Glomerular visceral epithelial cell (primary cell): Measurements from ENCODE around the gene GATA6.
A peak's percentile ranks its signal among the peaks of the same experiment; 100 is the strongest.

ENCODE experiments used
- DNase-seq: peaks from one replicate; pipeline ENCODE4 v3.0.0-alpha.2; 2016; ENCODE audit errors: extremely low spot score

GATA6 gene

DNA sequence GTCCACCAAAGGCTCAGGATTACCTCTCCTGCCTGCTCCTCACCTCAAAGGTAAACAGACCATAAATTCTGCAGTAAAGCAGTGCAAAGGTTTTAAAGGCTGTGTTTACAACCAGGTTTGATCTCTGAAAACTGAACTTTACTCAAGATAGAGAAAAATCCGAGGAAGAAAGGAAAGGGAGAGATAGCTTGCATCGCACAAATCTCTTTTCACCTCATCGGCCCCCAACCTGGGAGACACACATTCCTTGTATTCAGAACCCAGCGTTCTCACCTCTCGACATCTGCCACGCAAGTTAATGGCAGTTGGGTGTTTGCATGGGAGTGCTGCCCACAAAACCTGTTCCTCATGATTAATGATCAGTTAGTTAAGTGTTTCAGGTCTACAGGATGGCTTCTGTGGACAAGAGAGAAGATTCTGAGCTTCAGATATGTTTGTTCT is 72.6 kb downstream of the GATA6 start:
- no peak for DNase-seq

DNA sequence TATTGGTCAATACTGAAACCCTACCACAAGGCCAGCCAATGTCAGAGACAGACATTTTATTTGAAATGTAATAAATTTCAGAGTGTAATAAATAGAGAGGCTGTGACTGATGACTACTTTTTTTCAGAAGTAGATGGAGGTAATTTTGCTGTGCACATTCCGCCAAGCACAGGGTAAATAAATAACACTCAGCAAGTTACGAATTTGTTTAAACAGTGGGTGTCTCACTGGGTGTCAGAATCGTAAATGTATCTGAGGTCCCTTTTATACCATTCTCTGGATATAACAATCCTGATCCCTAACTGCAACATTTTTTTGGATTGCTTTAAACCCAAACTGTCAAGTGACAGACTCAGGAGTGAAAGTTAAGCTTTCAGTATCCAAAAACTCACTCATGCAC is 74.1 kb downstream of the GATA6 start:
- DNase-seq = no peak

DNA sequence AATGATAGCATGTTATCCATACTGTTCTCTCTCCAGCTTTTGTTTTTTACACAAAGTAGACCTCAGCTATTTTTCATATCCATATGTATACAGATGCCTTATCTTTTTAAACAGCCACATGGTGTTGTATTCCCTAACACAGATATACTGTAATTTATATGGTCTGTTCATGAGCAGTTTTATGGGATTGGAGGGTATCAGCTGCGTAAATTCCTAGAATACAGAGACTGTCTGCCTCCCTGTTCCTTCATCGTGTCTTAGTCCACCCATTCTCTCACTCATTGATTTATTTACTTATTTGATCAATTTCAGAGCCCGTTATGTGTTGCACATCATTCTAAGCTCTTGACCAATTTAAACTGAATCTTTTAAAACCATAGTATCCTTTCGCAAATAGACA is 80.6 kb downstream of the GATA6 start:
- DNase-seq = no peak

DNA sequence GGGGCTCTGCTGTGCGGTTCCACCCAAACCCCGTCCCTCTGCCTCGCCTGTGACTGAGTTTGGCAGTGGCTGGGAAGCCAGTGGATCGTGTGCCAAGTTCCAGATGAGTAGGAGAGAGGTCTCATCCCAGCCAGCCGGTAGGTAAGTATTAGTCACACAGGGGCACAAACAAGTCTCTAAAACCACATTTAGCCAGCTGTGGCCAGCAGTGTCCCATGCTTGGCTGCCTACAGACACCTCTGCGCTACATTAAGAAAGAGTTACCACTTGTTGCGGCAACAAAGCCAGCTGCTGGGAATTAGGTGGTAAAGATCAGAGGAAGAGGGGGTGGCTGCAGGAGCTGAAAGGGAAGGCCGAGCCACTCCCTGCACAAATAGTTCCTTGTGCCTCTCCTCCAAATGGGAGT is 81.2 kb downstream of the GATA6 start:
- peak; percentile 90 for DNase-seq
